Measurements from ENCODE around the gene COA1.

- TF ChIP-seq, protein P1, sequence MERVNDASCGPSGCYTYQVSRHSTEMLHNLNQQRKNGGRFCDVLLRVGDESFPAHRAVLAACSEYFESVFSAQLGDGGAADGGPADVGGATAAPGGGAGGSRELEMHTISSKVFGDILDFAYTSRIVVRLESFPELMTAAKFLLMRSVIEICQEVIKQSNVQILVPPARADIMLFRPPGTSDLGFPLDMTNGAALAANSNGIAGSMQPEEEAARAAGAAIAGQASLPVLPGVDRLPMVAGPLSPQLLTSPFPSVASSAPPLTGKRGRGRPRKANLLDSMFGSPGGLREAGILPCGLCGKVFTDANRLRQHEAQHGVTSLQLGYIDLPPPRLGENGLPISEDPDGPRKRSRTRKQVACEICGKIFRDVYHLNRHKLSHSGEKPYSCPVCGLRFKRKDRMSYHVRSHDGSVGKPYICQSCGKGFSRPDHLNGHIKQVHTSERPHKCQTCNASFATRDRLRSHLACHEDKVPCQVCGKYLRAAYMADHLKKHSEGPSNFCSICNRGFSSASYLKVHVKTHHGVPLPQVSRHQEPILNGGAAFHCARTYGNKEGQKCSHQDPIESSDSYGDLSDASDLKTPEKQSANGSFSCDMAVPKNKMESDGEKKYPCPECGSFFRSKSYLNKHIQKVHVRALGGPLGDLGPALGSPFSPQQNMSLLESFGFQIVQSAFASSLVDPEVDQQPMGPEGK (CRISPR knock-in tag; IDR thresholded peaks at IDR 0.05; ENCODE audit: borderline replicate concordance), result no peak
- no peak for TF ChIP-seq OSR1 (CRISPR knock-in tag; IDR thresholded peaks at IDR 0.05)
- TF ChIP-seq, protein P2, sequence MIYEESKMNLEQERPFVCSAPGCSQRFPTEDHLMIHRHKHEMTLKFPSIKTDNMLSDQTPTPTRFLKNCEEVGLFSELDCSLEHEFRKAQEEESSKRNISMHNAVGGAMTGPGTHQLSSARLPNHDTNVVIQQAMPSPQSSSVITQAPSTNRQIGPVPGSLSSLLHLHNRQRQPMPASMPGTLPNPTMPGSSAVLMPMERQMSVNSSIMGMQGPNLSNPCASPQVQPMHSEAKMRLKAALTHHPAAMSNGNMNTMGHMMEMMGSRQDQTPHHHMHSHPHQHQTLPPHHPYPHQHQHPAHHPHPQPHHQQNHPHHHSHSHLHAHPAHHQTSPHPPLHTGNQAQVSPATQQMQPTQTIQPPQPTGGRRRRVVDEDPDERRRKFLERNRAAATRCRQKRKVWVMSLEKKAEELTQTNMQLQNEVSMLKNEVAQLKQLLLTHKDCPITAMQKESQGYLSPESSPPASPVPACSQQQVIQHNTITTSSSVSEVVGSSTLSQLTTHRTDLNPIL (CRISPR knock-in tag; IDR thresholded peaks at IDR 0.05; ENCODE audit: low read depth), result no peak
- no peak for TF ChIP-seq ISL1 (CRISPR knock-in tag; IDR thresholded peaks at IDR 0.05)
- TF ChIP-seq ZNF565 (CRISPR knock-in tag; conservative IDR thresholded peaks at IDR 0.05; ENCODE audit: low read depth), result no peak
- no peak for TF ChIP-seq CSRNP3 (CRISPR knock-in tag; IDR thresholded peaks at IDR 0.05)
- TF ChIP-seq ZFP30 (CRISPR knock-in tag; IDR thresholded peaks at IDR 0.05), result no peak
- TF ChIP-seq PPARA (CRISPR knock-in tag; IDR thresholded peaks at IDR 0.05; ENCODE audit: borderline replicate concordance), result no peak
- TF ChIP-seq ARNTL (CRISPR knock-in tag; IDR thresholded peaks at IDR 0.05; ENCODE audit: borderline replicate concordance, low read depth), result no peak
- no peak for TF ChIP-seq GLIS3 (CRISPR knock-in tag; IDR thresholded peaks at IDR 0.05)
- no peak for TF ChIP-seq ZFP3 (CRISPR knock-in tag; IDR thresholded peaks at IDR 0.05)
- no peak for TF ChIP-seq RARB (CRISPR knock-in tag; IDR thresholded peaks at IDR 0.05)
- TF ChIP-seq, protein P3, sequence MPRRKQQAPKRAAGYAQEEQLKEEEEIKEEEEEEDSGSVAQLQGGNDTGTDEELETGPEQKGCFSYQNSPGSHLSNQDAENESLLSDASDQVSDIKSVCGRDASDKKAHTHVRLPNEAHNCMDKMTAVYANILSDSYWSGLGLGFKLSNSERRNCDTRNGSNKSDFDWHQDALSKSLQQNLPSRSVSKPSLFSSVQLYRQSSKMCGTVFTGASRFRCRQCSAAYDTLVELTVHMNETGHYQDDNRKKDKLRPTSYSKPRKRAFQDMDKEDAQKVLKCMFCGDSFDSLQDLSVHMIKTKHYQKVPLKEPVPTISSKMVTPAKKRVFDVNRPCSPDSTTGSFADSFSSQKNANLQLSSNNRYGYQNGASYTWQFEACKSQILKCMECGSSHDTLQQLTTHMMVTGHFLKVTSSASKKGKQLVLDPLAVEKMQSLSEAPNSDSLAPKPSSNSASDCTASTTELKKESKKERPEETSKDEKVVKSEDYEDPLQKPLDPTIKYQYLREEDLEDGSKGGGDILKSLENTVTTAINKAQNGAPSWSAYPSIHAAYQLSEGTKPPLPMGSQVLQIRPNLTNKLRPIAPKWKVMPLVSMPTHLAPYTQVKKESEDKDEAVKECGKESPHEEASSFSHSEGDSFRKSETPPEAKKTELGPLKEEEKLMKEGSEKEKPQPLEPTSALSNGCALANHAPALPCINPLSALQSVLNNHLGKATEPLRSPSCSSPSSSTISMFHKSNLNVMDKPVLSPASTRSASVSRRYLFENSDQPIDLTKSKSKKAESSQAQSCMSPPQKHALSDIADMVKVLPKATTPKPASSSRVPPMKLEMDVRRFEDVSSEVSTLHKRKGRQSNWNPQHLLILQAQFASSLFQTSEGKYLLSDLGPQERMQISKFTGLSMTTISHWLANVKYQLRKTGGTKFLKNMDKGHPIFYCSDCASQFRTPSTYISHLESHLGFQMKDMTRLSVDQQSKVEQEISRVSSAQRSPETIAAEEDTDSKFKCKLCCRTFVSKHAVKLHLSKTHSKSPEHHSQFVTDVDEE (CRISPR knock-in tag; IDR thresholded peaks at IDR 0.05), result no peak
- TF ChIP-seq SNAI2 (CRISPR knock-in tag; IDR thresholded peaks at IDR 0.05), result no peak
These were observed 96.6 kb downstream of the COA1 start for GRCh38 chr7:43632746-43633145.

All from SK-N-SH treated with all-trans-retinoic acid at 6 μM for 48 hours (cell line).